Kidney (tissue), 14 donors: ENCODE results near the gene OPN3. TPM values are rescaled to one million over a fixed set of nuclear protein-coding genes. Genes with fewer than 3 reads are reported as not detected.
A peak's percentile ranks its signal among the peaks of the same experiment; 100 is the strongest.

Experiments
- DNase-seq, 5 donors: peaks; one replicate each; pipeline ENCODE4 v3.0.0-alpha.2; 2013 to 2020
- FAIRE-seq: peaks from 2 replicates; lab custom pipeline; 2012; peaks lifted over from hg19 to GRCh38; lab: Jason Lieb, UNC
- H3K27ac ChIP-seq, 2 donors: one replicate each; pipeline ENCODE4 v1.7.0; 2013; ENCODE audit warnings: low read depth in 2 of 2, low read length in 2 of 2, inconsistent platforms in 1 of 2
- H3K27me3 ChIP-seq: one replicate; pipeline ENCODE4 v1.7.1; 2013; ENCODE audit warnings: low read length, inconsistent platforms; ENCODE audit not compliant: control insufficient read depth, insufficient read depth
- H3K36me3 ChIP-seq, 3 donors: one replicate each; pipeline versions ENCODE4 v1.7.0 to v1.7.1; 2013; ENCODE audit warnings: low read length in 3 of 3, control low read depth in 1 of 3, inconsistent platforms in 1 of 3; ENCODE audit not compliant: insufficient read depth in 3 of 3, control insufficient read depth in 2 of 3
- H3K4me1 ChIP-seq, 3 donors: one replicate each; pipeline versions ENCODE4 v1.7.0 to v1.7.1; 2013; ENCODE audit warnings: low read length in 3 of 3, inconsistent platforms in 1 of 3, low read depth in 1 of 3; ENCODE audit not compliant: control insufficient read depth in 2 of 3, insufficient read depth in 2 of 3
- H3K4me3 ChIP-seq, 3 donors: one replicate each; pipeline versions ENCODE4 v1.7.0 to v1.8.1; 2013; ENCODE audit warnings: low read length in 3 of 3, control low read depth in 1 of 3, inconsistent platforms in 1 of 3
- H3K9ac ChIP-seq, 3 donors: one replicate each; pipeline versions ENCODE4 v1.7.0 to v1.7.1; 2013; ENCODE audit warnings: low read length in 3 of 3, control low read depth in 1 of 3, inconsistent platforms in 1 of 3
- H3K9me3 ChIP-seq, 3 donors: one replicate each; pipeline versions ENCODE4 v1.7.0 to v1.7.1; 2013; ENCODE audit warnings: low read length in 3 of 3, control low read depth in 1 of 3, inconsistent platforms in 1 of 3; ENCODE audit not compliant: control insufficient read depth in 2 of 3, insufficient read depth in 1 of 3
- CTCF ChIP-seq: IDR thresholded peaks from 3 replicates; pipeline ENCODE4 v1.5.1; 2012; ENCODE audit warnings: mild to moderate bottlenecking, moderate library complexity, borderline replicate concordance; ENCODE audit not compliant: insufficient read depth; ENCODE audit errors: extremely low read depth
- intact Hi-C: fragments of 100-400 bp; cut with DNase I; formaldehyde crosslinking; loops from one replicate; pipeline ENCODE4 v1.11.1; 2022
- polyA plus RNA-seq: library from polyadenylated mRNA; stranded (reverse); fragments of 350-450 nt; fragmentation: Illumina TruSeq; extraction: RNeasy Lipid Tissue Mini Kit (QIAGEN cat#74804); gene quantifications from one replicate; pipeline ENCODE4 v1.2.3, GENCODE V29; 2014; ENCODE audit warnings: low read depth, low replicate concordance; ENCODE audit not compliant: insufficient read depth
- total RNA-seq: library from RNA; stranded (reverse); fragmentation: NEBNext Ultra II Directional; extraction: Animal tissue kit (Norgen Biotek cat#: 25700); gene quantifications from one replicate; pipeline ENCODE4 v1.2.1, GENCODE V29; 2021
- donor health status: control.
- donor health status: control.
- donor health status: control.
- donor health status: control.
- donor health status: control.
- donor health status: DM: yes; HTN: yes; CAD: no.
- donor health status: Normal renal cell carcinoma (clear cell type).

OPN3 gene
- total and polyA plus RNA-seq, 2 donors from 2014 or later = 12.3 to 15.8 TPM

- FAIRE-seq (no peak), DNase-seq (no peak)
- no peak for TF ChIP-seq CTCF
- Histone ChIP-seq H3K4me3 (no peak overlapping the region), H3K9ac (no peak overlapping the region), H3K36me3 (peaks cover 0 to 3% (median 0%) of the 10 kb centered on the region in 3 donors), H3K9me3 (no peaks in the 10 kb centered on the region), H3K27ac (peak overlapping the region in 1 of 2 donors; percentile 32), H3K27me3 (no peaks in the 10 kb centered on the region), H3K4me1 (no peaks in the 10 kb centered on the region)
- intact Hi-C loops = no loop called here
Measured at GRCh38 chr1:241591736-241592135, 48.4 kb downstream of the OPN3 start.

- peaks cover 0 to 3% (median 0%) of the 10 kb centered on the region in 3 donors for H3K36me3 ChIP-seq
- H3K4me3 ChIP-seq = no peak overlapping the region
- H3K27ac ChIP-seq = peak overlapping the region in 1 of 2 donors; percentile 32
- no peaks in the 10 kb centered on the region for H3K4me1 ChIP-seq
- H3K9me3 ChIP-seq = no peaks in the 10 kb centered on the region
- H3K27me3 ChIP-seq = no peaks in the 10 kb centered on the region
- DNase-seq = peak in 2 of 5 donors; percentile 13 to 26
- no peak for TF ChIP-seq CTCF
- FAIRE-seq = no peak
- intact Hi-C loops = no loop called here
- no peak overlapping the region for H3K9ac ChIP-seq
Measured at GRCh38 chr1:241591317-241591716, 48.9 kb downstream of the OPN3 start.

- peaks cover 0 to 3% (median 0%) of the 10 kb centered on the region in 3 donors for H3K36me3 ChIP-seq
- no peak overlapping the region for H3K9ac ChIP-seq
- no peak for FAIRE-seq
- no peaks in the 10 kb centered on the region for H3K27me3 ChIP-seq
- no peaks in the 10 kb centered on the region for H3K4me1 ChIP-seq
- no peaks in the 10 kb centered on the region for H3K9me3 ChIP-seq
- no peak for DNase-seq
- TF ChIP-seq CTCF = no peak
- no peak overlapping the region for H3K27ac ChIP-seq
- intact Hi-C loops = no loop called here
- no peak overlapping the region for H3K4me3 ChIP-seq
Measured at GRCh38 chr1:241590719-241591118, 49.5 kb downstream of the OPN3 start.

- H3K27ac ChIP-seq = no peak overlapping the region
- no peak overlapping the region for H3K9ac ChIP-seq
- no peaks in the 10 kb centered on the region for H3K9me3 ChIP-seq
- no peak for DNase-seq
- TF ChIP-seq CTCF = no peak
- no peak for FAIRE-seq
- H3K4me1 ChIP-seq = no peaks in the 10 kb centered on the region
- H3K27me3 ChIP-seq = no peaks in the 10 kb centered on the region
- no peak overlapping the region for H3K4me3 ChIP-seq
- intact Hi-C loops = no loop called here
- H3K36me3 ChIP-seq = peaks cover 0 to 3% (median 0%) of the 10 kb centered on the region in 3 donors
Measured at GRCh38 chr1:241589521-241589920, 50.6 kb downstream of the OPN3 start.
